GM18909 (cell line): Measurements from ENCODE around the gene LIMS1.

ENCODE experiments used
- ATAC-seq: cut with Tn5 transposase; IDR thresholded peaks from one replicate; pipeline ENCODE4 v1.9.1; 2021; ENCODE audit warnings: mild to moderate bottlenecking; ENCODE audit not compliant: unreplicated experiment, poor library complexity

Gene LIMS1

GRCh38 chr2:108612153-108612513, 77.9 kb downstream of the LIMS1 start:
- ATAC-seq: peak; percentile 83

- peak; percentile 86 for ATAC-seq
These were observed 78.4 kb downstream of the LIMS1 start for GRCh38 chr2:108612514-108613183.

GRCh38 chr2:108613261-108614042, 79.2 kb downstream of the LIMS1 start:
- no peak for ATAC-seq

- ATAC-seq: no peak
These were observed 79.8 kb downstream of the LIMS1 start for GRCh38 chr2:108614043-108614545.

- ATAC-seq: no peak
These were observed 80.4 kb downstream of the LIMS1 start for GRCh38 chr2:108614659-108615058.

GRCh38 chr2:108615480-108616090, 81.3 kb downstream of the LIMS1 start:
- no peak for ATAC-seq

- no peak for ATAC-seq
These were observed 82.0 kb downstream of the LIMS1 start for GRCh38 chr2:108616318-108616717.

- no peak for ATAC-seq
These were observed 82.5 kb downstream of the LIMS1 start for GRCh38 chr2:108616751-108617161.

GRCh38 chr2:108617617-108618016, 83.3 kb downstream of the LIMS1 start:
- no peak for ATAC-seq

GRCh38 chr2:108619925-108620620, 85.8 kb downstream of the LIMS1 start:
- no peak for ATAC-seq

- no peak for ATAC-seq
These were observed 86.4 kb downstream of the LIMS1 start for GRCh38 chr2:108620656-108621055.

GRCh38 chr2:108621087-108621559, 86.9 kb downstream of the LIMS1 start:
- ATAC-seq: peak; percentile 99

GRCh38 chr2:108621687-108622681, 87.7 kb downstream of the LIMS1 start:
- no peak for ATAC-seq

GRCh38 chr2:108623616-108624015, 89.3 kb downstream of the LIMS1 start:
- no peak for ATAC-seq

- no peak for ATAC-seq
These were observed 91.0 kb downstream of the LIMS1 start for GRCh38 chr2:108625186-108625827.

GRCh38 chr2:108625828-108626195, 91.5 kb downstream of the LIMS1 start:
- no peak for ATAC-seq

GRCh38 chr2:108626995-108627394, 92.7 kb downstream of the LIMS1 start:
- no peak for ATAC-seq

GRCh38 chr2:108627911-108628567, 93.8 kb downstream of the LIMS1 start:
- ATAC-seq: no peak
